Hematopoietic multipotent progenitor cell treated with erythropoietin and hydrocortisone succinate and interleukin-3 and kit ligand, for 17 days (in vitro differentiated cells): ENCODE data around the gene ROBO1.

Experiments used
- DNase-seq: peaks from one replicate; pipeline ENCODE4 v3.0.0-alpha.2; 2015; ENCODE audit warnings: low spot score

The ROBO1 gene

GRCh38 chr3:79012530-79012913 is 755.3 kb downstream of the ROBO1 start:
- no peak for DNase-seq

DNA sequence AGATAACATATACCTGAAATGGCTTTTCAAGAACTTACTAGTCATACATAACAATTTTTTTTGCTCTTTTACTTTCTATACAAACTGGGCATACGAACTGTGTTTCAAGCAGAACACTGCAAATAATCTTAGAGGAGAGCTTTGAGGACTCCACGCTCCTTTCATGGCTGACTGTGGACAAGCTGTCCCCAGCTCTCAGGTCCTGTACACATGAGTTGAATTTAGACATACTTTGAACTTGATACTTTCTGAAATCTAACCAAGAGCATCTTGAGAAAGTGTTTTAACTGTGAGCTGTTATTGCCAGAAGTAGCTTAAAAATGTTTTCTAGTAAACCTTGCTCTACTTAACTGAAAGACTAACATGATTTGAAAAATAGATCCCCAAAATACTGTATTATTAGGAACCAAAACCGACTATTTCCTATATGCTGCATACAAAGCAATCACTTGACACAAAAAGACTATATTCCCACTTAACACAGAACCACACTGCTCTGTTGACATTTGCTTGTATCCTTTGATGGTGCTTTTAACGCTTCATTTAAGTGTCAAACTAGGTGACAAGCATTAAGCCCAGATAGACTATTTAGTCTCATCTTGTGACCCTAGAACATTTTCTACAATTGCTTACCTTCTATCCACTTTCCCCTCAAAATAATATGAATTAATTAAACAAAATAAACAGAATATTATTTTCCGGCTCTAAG is 755.8 kb downstream of the ROBO1 start:
- DNase-seq: no peak

- no peak for DNase-seq
Observed at GRCh38 chr3:79009861-79010260, 757.9 kb downstream of the ROBO1 start.

GRCh38 chr3:79006077-79006476 is 761.7 kb downstream of the ROBO1 start:
- no peak for DNase-seq

DNA sequence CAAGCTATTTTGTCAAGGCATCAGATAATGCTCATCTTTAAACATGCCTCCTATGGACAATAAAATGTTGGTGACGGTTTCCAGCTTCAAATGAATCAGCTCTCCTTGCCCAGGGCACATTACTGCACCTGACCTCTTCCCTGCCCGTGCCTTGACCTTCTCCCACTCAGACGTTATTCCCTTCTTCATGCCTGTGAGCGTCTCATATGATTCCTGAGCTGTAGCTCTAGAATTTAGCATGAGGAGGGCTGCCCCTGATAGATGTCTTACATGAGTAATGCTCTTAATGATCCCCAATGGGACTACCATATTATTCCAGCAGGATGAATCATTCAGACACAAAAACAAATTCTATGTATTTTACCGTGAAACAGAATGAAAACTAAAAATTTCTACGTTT is 762.7 kb downstream of the ROBO1 start:
- DNase-seq: no peak

DNA sequence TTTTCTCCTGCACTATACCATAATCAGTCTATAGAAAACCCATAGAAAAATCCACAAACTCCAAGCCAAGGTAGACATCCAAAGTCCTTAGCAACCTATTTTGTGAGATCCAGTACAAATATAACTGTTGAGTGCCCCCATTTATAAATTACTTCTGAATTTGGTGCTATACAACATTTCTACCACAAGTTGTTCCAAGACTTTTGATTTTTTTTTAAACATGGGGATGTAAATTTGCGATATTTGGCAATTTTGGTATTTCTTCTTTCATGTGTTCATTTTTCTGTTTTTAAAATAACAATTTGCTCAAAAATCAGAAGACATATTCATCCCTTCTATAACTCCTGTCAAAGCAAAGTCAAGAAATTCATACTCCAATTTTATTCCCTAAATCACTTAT is 763.8 kb downstream of the ROBO1 start:
- DNase-seq: no peak

DNA sequence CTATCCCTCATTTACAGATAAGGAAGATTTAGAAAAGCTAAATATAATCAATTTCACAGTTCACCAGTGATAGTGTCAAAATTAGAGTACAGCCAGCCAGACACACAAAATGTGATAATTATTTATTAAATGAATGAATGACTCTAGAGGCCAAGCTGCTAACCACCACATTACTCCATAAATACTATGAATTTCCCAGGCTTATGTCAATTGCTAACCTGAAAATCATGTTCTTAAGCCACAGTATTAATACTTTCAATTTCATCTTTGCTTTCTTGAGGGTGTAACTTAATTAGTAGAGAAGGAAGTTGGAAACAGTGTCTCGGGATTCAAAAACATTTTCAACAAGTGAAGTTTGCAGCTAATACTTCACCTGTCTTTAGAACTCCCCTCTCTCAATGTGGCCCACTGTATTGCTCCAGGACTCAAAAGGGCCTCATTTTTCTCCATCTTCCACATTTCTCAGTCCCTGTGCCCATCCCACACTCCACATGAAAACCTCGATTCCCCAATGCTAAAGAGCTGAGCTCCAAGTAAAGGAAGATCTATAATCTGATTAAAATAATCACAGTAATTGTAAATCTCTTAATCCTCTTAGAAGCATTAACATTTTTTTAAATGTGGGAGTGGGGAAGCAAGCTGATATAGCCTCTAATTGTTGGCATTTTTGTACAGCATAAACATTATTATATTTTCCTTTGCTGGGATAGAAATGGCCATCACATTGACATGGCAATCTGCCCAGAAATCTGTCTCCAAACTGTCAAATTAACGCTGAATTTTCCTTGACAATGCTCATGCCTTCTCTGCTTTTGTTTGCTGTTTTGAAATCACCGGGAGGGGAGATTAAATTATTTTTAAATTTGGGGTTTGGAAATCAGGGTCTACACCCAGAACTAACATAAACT is 765.1 kb downstream of the ROBO1 start:
- no peak for DNase-seq

DNA sequence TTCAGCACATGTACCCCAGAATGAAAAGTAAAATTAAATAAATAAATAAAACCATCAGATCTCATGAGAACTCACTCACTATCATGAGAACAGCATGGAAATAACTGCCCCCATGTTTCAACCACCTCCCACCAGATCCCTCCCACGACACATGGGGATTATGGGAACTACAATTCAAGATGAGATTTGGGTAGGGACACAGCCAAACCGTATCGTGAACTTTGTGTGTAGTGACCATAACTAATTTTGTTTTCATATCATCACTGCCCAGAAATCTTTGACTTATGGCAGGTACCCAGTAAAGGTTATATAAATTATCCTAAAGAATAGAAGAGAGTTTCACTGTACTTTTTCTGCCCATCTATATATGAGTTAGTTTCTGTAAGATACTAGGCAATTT is 766.5 kb downstream of the ROBO1 start:
- no peak for DNase-seq

- no peak for DNase-seq
Observed at GRCh38 chr3:78999139-78999538, 768.7 kb downstream of the ROBO1 start.

- no peak for DNase-seq
Observed at GRCh38 chr3:78995087-78995486, 772.7 kb downstream of the ROBO1 start.

GRCh38 chr3:78994174-78995027 is 773.4 kb downstream of the ROBO1 start:
- no peak for DNase-seq

DNA sequence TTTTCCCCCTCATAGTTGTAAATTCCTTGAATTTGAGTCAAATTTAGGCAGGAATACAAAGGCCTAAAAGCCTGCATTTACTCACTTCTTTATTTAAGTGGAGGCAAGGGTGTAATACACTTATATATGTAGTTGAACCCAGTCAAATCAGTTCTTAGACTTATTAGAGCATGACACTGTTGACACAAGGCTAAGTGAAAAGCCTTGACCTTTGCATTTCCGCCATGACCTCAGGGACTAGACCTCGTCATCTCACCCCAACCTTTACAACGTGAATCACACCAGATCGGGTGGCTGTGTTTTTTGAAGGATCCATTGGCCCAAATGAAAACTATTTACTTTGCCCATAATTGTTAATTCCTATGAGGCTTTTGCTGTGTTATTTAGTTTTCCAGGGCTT is 774.4 kb downstream of the ROBO1 start:
- no peak for DNase-seq

DNA sequence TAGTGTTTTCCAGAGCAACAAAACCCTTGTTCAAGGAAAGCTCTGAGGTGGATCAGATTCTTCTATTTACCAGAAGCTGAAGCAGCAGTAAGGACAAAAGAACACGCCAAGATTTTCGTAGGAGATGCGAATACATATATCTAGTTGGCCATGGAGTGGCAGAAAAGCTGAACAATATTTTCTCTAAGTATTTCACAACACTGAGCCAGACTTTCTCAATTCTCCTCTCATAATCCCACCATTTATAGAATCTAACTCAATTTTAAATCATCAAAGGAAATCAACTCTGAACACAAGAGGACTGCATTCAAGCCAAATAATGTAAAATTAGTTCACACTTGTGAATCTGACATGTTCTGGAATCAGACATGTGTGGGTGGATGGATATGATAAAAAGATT is 775.0 kb downstream of the ROBO1 start:
- DNase-seq: no peak

DNA sequence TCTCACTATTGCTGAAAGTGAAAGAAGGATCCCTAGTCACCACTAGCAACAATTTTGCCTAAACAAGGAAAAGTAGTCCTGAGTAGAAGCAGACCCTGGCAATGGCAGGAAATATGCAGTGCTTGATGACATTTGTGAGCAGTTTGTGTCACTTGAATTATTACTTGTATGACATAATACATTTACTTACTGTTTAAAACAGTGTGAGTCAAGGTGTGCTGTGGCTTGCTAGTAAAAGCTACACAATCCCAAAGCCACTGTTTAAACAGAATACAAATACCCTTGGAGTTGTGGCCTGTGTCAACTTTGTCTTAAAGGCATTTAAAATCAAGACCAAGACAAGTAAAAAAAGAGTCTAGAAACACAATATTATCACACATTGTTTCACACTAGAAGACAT is 775.4 kb downstream of the ROBO1 start:
- DNase-seq: no peak

DNA sequence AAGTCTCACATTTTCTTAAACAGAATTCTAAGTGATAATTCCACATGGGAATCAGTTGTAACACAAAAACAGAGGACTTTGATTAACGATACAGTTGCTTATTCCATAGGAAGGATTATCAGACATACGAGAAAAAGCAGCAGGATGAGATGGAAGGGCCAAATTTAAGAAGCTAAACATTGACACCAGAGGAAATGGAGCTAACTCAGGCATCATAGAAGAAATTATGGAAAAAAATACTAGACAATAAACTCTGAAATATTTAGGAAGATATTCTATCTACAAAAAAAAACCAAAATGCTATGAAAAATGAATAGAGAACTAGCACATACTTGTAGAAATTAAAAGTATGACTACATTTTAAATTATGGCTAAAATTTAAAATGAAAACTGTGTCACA is 776.1 kb downstream of the ROBO1 start:
- DNase-seq: no peak

DNA sequence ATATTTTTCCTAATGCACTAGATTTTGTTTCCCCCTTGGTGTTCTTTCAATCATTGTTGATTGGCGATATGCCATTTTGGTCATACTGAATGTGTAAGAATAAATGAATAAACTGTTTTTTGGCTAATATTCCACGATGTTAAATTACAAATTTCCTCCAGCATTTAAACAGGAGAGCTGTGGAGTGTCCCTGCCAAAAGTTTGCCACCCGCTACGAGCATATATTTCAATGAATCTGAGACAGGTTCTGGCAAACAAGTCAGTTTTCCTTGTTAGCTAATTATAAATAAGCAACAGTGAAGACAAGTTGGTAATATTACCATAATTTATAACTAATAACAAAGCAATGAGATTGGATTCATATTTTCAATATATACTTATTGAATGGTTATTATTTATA is 777.6 kb downstream of the ROBO1 start:
- no peak for DNase-seq

DNA sequence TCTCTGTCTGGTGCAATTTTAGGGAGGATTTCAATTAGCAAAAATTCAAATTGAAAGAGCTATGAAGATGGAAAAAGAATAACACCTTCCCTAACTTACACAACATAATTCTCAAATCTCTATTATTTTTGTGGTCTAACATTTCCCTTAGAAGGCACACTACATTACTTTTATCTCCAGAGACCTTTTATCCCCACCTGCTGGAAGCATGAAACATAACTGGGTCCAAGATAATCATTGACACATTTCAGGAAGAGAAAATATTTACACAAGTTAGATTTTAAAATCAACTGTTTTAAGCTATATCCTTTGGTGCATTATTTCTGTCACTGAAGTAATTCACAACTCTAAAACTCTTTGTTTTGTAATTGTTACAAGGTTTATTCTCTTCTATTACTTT is 779.5 kb downstream of the ROBO1 start:
- no peak for DNase-seq

DNA sequence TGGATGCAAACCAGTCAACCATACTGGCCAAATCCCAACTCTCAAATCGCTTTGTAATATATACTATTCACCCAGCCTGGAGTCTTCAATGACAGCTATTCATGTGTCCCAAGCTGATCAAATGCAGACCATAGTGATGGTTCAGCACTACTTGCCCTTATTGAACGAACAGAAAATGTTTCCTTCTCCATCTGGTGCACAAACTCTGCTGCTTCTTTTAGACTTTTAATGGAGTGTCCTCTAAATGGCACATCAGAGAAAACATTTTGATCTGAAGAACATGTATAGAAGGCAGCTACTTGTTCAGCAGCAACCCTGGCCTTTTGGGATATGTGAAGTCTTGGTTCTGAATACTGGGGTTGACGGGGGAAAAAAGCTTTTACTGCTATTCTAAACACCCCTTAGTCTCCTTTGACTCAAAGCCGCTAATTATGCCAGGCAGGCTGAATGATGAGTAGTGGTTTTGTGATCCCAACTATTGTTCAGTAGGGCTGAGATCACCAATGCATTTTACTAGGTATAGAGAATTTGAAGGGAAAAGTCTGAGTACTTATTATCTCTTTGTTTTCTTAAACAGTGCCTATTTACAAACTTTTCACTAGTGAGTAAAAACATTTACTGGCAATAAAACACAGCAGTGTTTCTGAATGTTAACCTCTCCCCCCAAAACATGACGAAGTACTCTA is 781.2 kb downstream of the ROBO1 start:
- DNase-seq: no peak

DNA sequence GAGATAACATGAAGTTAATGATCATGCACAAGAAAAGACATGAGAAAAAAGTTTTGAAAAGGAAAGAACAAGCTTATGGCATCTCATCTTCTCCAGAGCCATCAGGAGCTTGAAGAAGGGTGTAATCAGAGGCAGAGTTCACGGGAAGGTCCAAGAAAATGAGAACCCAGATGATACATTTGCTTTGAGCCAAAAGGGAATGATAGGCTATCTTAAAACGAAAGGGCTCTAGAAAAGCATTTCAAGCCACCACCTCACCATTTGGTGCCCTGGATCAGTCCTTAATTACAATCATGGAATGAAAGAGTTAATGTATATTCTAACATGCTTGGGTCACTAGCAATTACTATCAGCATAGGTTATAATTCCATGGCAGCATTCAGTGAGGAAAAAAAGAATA is 781.8 kb downstream of the ROBO1 start:
- no peak for DNase-seq

GRCh38 chr3:78979028-78979427 is 788.8 kb downstream of the ROBO1 start:
- no peak for DNase-seq

- DNase-seq: no peak
Observed at GRCh38 chr3:78978037-78978436, 789.8 kb downstream of the ROBO1 start.

GRCh38 chr3:78977073-78977472 is 790.7 kb downstream of the ROBO1 start:
- DNase-seq: no peak
